Inflammatory macrophage (primary cell): Measurements from ENCODE around the gene ATP5F1C.
"Not testable (repeated sequence)": the region's sequence is repeated elsewhere in the genome, so short reads cannot be mapped to it uniquely, and the experiment has no call there.

Experiments used
- DNase-seq, 2 donors: peaks; one replicate each; pipeline ENCODE4 v3.0.0-alpha.2; 2020 to 2022

Gene ATP5F1C

GRCh38 chr10:7794251-7795026, 6.5 kb downstream of the ATP5F1C start:
- DNase-seq: no peak

GRCh38 chr10:7795605-7796004, 7.6 kb downstream of the ATP5F1C start:
- no peak for DNase-seq

GRCh38 chr10:7797582-7797981, 9.6 kb downstream of the ATP5F1C start:
- DNase-seq: no peak

- no peak for DNase-seq
These were observed 14.6 kb downstream of the ATP5F1C start for GRCh38 chr10:7802606-7803005.

GRCh38 chr10:7804216-7804615, 16.2 kb downstream of the ATP5F1C start:
- DNase-seq: no peak

GRCh38 chr10:7804741-7805140, 16.8 kb downstream of the ATP5F1C start:
- DNase-seq: no peak

- DNase-seq: no peak
These were observed 20.8 kb downstream of the ATP5F1C start for GRCh38 chr10:7808686-7809267.

- DNase-seq: no peak
These were observed 22.5 kb downstream of the ATP5F1C start for GRCh38 chr10:7810443-7810842.

GRCh38 chr10:7811000-7811399, 23.0 kb downstream of the ATP5F1C start:
- no peak for DNase-seq

- not testable (repeated sequence) for DNase-seq
These were observed 23.8 kb downstream of the ATP5F1C start for GRCh38 chr10:7811743-7812142.

GRCh38 chr10:7813481-7813880, 25.5 kb downstream of the ATP5F1C start:
- DNase-seq: no peak

- DNase-seq: no peak
These were observed 29.6 kb downstream of the ATP5F1C start for GRCh38 chr10:7817576-7817975.

GRCh38 chr10:7817984-7818294, 30.0 kb downstream of the ATP5F1C start:
- no peak for DNase-seq

- peak; percentile 88 to 91 for DNase-seq
These were observed 30.5 kb downstream of the ATP5F1C start, which contains the start of gene TAF3 for GRCh38 chr10:7818295-7819120. Gene TAF3 (plus strand): TSS chr10:7818505. CDS start chr10:7818710, 205 bp downstream.

GRCh38 chr10:7819121-7819460, 31.1 kb downstream of the ATP5F1C start:
- DNase-seq: peak; percentile 34 to 53

- DNase-seq: no peak
These were observed 36.3 kb downstream of the ATP5F1C start for GRCh38 chr10:7824251-7824650.

GRCh38 chr10:7826971-7827370, 39.0 kb downstream of the ATP5F1C start:
- DNase-seq: no peak

GRCh38 chr10:7829289-7829834, 41.4 kb downstream of the ATP5F1C start:
- no peak for DNase-seq

- no peak for DNase-seq
These were observed 44.1 kb downstream of the ATP5F1C start for GRCh38 chr10:7832060-7832459.

- no peak for DNase-seq
These were observed 45.2 kb downstream of the ATP5F1C start for GRCh38 chr10:7833210-7833609.

GRCh38 chr10:7834262-7834661, 46.3 kb downstream of the ATP5F1C start:
- no peak for DNase-seq

- no peak for DNase-seq
These were observed 48.6 kb downstream of the ATP5F1C start for GRCh38 chr10:7836571-7836970.

- DNase-seq: no peak
These were observed 58.6 kb downstream of the ATP5F1C start for GRCh38 chr10:7846591-7846990.
